ENCODE measurements around the gene SOX21.

The SOX21 gene

DNA sequence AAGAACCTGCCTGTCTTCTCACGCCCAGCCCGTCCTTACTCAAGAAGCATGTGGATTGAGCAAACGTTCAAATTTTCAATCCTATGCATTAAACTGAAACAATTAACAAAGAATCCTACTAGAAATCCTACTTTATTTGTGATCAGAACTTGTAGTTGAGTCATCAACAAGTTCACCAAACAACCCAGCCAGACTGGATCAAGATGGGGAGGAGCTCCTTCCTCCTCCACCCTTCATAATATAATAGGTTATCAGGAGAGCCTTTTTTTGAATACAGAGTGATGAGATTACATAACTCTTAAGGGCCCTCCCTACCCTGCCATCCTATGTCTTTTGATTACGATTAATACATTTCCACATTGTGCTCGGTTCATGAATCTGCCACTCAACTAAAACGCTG, 32.7 kb downstream of the SOX21 start:
- DNase-seq (ENCODE audit: low read depth): no peak

GRCh38 chr13:94678845-94679244, 33.5 kb downstream of the SOX21 start:
- DNase-seq (ENCODE audit: low read depth): no peak

DNA sequence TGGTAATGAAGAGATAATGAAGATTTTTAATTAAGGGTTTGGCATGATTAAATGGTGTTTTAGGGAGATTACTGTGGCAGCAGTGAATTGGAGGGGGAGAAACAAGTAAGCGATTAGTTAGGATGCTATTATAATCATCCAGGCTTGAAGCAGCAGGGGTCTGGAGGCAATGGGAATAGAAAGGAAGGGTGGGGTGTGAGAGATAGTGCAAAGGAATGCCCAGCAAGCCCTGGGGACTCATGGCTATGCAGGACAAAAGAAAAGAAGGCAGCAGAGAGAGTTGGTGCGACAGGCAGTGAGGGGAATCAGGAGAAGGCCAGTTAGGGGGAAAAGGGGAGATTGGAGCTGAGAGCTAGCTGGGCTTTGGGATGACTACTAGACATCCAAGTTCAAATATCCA, 34.5 kb downstream of the SOX21 start:
- no peak for DNase-seq (ENCODE audit: low read depth)

DNA sequence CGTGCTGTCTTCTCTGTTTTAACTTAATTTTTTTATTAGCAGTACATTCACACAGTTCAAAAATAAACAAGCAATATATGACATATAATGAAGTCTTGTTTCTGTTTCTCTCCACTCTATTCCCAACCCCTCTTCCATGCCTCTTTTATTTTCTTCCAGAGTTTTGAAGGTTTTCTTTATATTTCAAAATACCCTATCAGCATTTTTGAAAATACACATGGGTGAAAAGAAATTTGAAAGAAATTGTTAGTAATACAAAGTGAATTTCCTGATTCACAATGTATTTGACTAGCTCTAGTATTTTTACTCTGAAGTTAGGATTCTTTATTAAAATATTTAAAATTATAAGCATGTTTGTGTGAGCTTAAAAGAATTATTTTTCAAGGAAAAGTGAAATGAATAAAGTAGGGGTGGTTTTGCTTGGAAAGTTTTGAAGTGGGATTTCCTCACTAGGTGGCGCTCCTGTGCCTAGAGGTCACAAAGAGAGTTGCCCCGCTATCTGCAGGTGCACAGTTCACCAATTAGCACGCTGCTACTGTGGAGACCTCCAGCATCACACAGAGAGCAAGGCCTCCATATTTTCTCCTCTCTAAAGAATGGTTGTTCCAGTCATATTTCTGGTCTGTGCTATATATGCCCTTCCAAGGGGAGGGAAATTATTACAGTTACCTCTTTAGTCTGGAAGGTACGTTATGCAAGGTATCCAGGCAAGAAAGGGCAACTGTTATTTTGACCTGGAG, 37.6 kb downstream of the SOX21 start:
- no peak for DNase-seq (ENCODE audit: low read depth)

DNA sequence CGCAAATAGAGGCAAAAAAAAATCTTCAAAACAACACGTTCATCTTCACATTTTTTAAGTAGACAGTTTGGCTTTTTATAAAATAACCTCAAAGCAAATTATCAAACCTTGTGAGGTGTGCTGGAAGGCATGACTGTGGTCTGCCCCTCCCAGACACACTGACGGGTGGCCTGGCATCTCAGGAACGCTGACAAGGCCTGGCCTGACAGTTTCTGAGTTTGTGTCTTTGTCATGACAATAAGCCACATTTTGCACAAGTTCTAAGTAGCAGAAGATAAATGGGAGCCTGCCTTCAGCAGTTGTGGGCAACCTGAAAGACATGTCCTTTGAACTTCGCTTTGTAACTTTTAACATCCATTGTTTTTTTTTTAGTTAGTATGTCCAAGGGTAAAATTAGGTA, 38.5 kb downstream of the SOX21 start:
- DNase-seq (ENCODE audit: low read depth): no peak

DNA sequence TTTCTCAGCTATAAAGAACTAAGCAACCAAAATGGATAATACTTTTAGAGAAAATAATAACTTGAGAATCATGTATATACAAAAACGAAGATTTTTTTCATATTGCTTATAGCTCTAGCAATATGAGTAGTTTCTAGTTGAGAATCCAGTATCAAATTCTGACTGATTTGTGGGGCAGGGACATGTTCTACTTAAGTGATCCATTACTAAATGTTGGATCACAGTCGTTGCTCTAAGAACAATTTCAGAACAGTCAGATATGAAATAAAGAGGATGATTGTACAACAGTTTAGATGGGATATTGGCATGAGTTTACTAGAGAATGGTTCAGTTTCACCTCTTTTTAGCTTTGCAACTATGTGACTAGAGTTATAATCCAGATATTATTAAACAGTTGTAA, 39.9 kb downstream of the SOX21 start:
- no peak for DNase-seq (ENCODE audit: low read depth)

DNA sequence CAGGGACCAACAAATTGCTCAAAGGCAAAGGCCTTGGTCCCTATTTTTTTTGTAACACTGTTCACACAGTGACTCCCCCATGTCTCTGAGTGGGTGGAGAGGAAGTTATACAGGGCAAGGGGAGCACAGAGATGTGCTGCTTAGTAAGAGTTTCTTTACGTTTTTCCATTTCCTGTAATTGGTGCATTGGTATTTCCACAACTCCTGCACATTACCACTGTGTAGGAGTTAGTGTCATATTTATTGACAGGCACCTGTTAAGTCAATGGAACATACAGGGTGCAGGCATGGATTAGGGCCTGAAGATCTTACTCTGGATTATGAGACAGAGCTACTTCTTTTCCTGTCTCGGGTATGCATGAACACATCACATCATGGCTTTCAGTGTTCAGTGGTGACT, 45.2 kb downstream of the SOX21 start:
- DNase-seq (ENCODE audit: low read depth): no peak

DNA sequence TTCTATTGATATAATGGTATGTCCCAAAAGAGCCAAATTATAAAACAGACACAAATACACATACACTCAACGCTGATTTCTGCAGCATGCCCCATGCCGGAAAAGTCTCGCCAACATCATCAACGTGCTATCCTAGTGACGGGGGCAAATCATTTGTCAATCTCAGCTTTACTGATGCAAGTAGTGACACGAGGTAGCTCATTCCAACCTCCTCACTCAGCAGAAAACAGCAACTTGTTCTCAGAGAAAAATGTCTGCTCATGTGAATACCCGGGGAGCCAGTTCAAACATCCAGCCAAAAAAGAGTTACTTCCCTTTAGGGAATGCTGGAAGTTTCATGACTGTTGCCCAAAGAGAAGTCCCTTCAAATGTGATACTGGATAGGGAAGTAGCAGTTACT, 46.3 kb downstream of the SOX21 start:
- no peak for DNase-seq (ENCODE audit: low read depth)

- DNase-seq (ENCODE audit: low read depth): no peak
Measured at GRCh38 chr13:94664889-94665288, 47.5 kb downstream of the SOX21 start.

DNA sequence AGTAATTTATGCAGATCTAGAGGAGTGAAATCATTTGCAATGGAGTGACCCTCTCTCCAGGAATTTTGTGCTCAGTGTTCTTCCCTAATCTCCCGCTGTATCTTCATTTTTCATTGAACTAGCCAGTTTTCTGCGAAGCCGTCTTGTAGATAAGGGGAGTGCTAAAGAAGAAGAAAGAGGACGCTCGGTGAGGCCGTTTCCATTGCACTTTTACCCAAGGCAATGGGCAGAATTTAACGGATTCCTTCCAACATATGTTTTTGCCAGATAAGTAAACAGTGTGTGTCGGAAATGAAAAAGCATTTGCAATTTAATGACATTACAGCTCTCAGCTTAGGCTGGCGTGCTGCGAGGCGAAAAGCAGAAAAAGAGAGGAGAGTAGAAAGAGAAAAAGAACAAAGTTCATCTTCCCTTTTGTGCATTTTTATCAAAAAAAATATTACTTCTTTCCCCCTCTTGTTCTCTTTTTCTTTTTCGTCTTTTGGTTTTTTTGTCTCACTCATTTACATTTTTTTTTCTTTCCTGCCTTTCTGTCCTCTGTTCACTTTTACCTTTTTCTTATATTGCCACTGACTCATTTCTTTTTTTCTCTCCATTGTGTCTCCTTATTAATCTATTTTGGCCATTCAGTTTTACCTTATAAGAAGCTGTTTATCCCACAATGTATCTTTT, 49.9 kb downstream of the SOX21 start:
- no peak for DNase-seq (ENCODE audit: low read depth)

DNA sequence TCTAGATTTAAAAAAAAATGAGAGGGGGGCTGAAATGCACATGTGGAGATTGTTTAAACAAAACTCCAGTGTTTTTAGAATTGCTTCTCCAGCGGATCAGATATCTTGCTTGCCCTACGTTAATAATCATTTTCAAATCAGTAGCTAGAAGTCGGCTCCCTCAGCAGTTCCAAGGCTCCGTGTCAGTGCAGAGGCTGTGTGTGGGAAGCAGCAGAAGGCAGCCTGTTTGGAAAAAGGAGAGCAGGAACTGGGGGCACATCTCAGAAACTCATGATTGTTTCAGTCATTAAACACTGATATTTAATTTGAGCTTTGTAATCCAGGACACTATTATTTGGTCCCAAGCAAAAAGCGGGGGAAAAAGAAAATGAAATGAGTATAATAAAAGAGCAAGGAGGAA, 50.9 kb downstream of the SOX21 start:
- DNase-seq (ENCODE audit: low read depth): no peak

DNA sequence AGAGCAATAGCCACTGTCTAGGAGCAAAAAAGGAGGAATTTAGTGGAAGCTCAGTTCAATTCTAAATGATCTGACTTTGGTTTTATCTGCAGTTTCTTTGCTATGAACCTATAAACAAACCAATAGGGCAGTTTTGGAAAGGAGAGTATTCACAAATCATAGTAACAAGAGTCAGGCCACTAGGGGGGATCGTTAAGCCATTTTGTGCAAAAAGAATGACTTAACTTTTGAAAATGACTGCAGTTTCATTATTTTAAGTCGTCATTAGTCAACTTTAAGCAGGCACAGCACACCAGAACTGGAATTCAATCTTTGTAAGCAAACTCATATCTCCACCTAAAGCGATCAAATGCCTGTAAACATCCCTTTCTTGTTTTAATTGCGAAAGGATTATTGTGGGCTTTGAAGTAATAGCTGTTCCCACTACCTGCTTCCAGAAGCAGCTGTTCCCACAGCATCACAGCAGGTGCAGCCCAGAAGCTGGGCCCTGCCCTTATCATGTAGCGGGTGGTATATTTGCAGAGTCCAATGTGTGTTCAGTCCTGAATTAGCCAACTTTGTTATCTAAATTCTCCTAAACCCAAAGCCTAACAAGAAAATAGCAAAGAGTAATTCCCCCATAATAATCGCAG, 51.5 kb downstream of the SOX21 start:
- no peak for DNase-seq (ENCODE audit: low read depth)
